Endothelial cell of umbilical vein (primary cell): ENCODE measurements around the gene AUTS2. TPM values are rescaled to one million over a fixed set of nuclear protein-coding genes. Genes with fewer than 3 reads are reported as not detected.

ENCODE experiments used
- BruUV-seq: library from RNA; stranded (reverse); fragments of 400-500 nt; replicated peaks from 2 replicates; lab custom pipeline; 2021; lab: Mats Ljungman, UMichigan
- CTCF ChIA-PET: fragments of 300-600, 350-600 bp; sonication (Branson Sonifier 250); formaldehyde crosslinking; loops from one replicate; lab custom pipeline; 2021; ENCODE audit warnings: antibody characterized with exemption, inconsistent platforms; lab: Charles Lee
- POLR2A ChIA-PET: fragments of 300-600, 350-600 bp; sonication (Branson Sonifier 250); formaldehyde crosslinking; loops from one replicate; lab custom pipeline; 2021; ENCODE audit warnings: antibody characterized with exemption, inconsistent platforms; lab: Charles Lee
- DNase-seq: peaks from one replicate; pipeline ENCODE4 v3.0.0-alpha.2; 2011; ENCODE audit warnings: low read depth, low spot score
- FAIRE-seq: peaks from 2 replicates; lab custom pipeline; 2011; peaks lifted over from hg19 to GRCh38; lab: Jason Lieb, UNC
- H2AFZ ChIP-seq: 2 replicates; pipeline ENCODE4 v1.6.0; 2012; ENCODE audit warnings: low read depth, low read length, control low read depth, inconsistent platforms
- H3K27ac ChIP-seq: 2 replicates; pipeline ENCODE4 v1.5.1; 2011; ENCODE audit warnings: low read depth, mild to moderate bottlenecking, control low read depth, low read length, moderate library complexity; ENCODE audit not compliant: insufficient read depth
- H3K27me3 ChIP-seq, 2 experiments: 2 replicates each; pipeline versions ENCODE4 v1.6.0 to v1.6.1; 2011; ENCODE audit warnings: low read length in 2 of 2, mixed read lengths in 1 of 2; ENCODE audit not compliant: control insufficient read depth in 2 of 2, insufficient read depth in 2 of 2
- H3K36me3 ChIP-seq, 2 experiments: 2 replicates in 1 of 2; 3 replicates in 1 of 2; pipeline ENCODE4 v1.5.1; 2011; ENCODE audit warnings: low read length in 2 of 2, mild to moderate bottlenecking in 1 of 2, moderate library complexity in 1 of 2; ENCODE audit not compliant: control insufficient read depth in 2 of 2, insufficient read depth in 2 of 2; ENCODE audit errors: extremely low read depth in 1 of 2
- H3K4me1 ChIP-seq: 3 replicates; pipeline ENCODE4 v1.5.1; 2011; ENCODE audit warnings: mild to moderate bottlenecking, low read length; ENCODE audit not compliant: control insufficient read depth, insufficient read depth; ENCODE audit errors: extremely low read depth
- H3K4me2 ChIP-seq: 2 replicates; pipeline ENCODE4 v1.6.1; 2011; ENCODE audit warnings: low read length, control low read depth, mixed read lengths; ENCODE audit not compliant: insufficient read depth
- H3K4me3 ChIP-seq, 3 experiments: fragments of 200-600 bp in 1 of 3; sonication (generic), shearing (Covaris generic) in 1 of 3; replicated peaks in 1 of 3; 2 replicates each; pipeline ENCODE4 v1.5.1; 2011 to 2016; ENCODE audit warnings: control low read depth in 3 of 3, low read length in 3 of 3, mild to moderate bottlenecking in 2 of 3, inconsistent platforms in 1 of 3, low read depth in 1 of 3, moderate library complexity in 1 of 3; ENCODE audit not compliant: insufficient read depth in 1 of 3
- H3K79me2 ChIP-seq: 2 replicates; pipeline ENCODE4 v1.6.0; 2012; ENCODE audit warnings: low read length, inconsistent platforms; ENCODE audit not compliant: control insufficient read depth, insufficient read depth
- H3K9ac ChIP-seq: replicated peaks from 2 replicates; pipeline ENCODE3; 2011; ENCODE audit warnings: low read length, control low read depth; ENCODE audit not compliant: insufficient read depth; ENCODE audit errors: extremely low read depth
- H3K9me1 ChIP-seq: replicated peaks from 3 replicates; pipeline ENCODE4 v1.6.0; 2011; ENCODE audit warnings: mild to moderate bottlenecking, low read length; ENCODE audit not compliant: control insufficient read depth, insufficient read depth; ENCODE audit errors: extremely low read depth
- H3K9me3 ChIP-seq: replicated peaks from 2 replicates; pipeline ENCODE4 v1.5.1; 2012; ENCODE audit warnings: low read length, inconsistent platforms; ENCODE audit not compliant: control insufficient read depth, insufficient read depth
- H4K20me1 ChIP-seq: replicated peaks from 2 replicates; pipeline ENCODE3; 2011; ENCODE audit warnings: mild to moderate bottlenecking, low read length; ENCODE audit not compliant: control insufficient read depth, insufficient read depth; ENCODE audit errors: extremely low read depth
- EZH2 ChIP-seq: IDR thresholded peaks from 2 replicates; pipeline ENCODE4 v1.6.1; 2012; ENCODE audit warnings: borderline replicate concordance, low read depth, mild to moderate bottlenecking, moderate library complexity, low read length, inconsistent platforms; ENCODE audit not compliant: severe bottlenecking
- FOS ChIP-seq: IDR thresholded peaks from 2 replicates; pipeline ENCODE4 v1.6.1; 2011; ENCODE audit warnings: mild to moderate bottlenecking, low read length, moderate library complexity, borderline replicate concordance; ENCODE audit not compliant: insufficient read depth
- GATA2 ChIP-seq: IDR thresholded peaks from 2 replicates; pipeline ENCODE4 v1.7.0; 2011; ENCODE audit warnings: low read depth, mild to moderate bottlenecking, moderate library complexity, mixed read lengths, low read length; ENCODE audit not compliant: insufficient read length, insufficient read depth
- JUN ChIP-seq: IDR thresholded peaks from 2 replicates; pipeline ENCODE4 v1.6.1; 2011; ENCODE audit warnings: borderline replicate concordance, low read depth; ENCODE audit not compliant: insufficient read length, insufficient read depth
- MYC ChIP-seq: IDR thresholded peaks from one replicate; pipeline ENCODE4 v1.6.1; 2011; ENCODE audit warnings: mild to moderate bottlenecking, low read depth, low read length
- POLR2A ChIP-seq: IDR thresholded peaks from 2 replicates; pipeline ENCODE4 v1.6.1; 2012; ENCODE audit warnings: low read depth, mild to moderate bottlenecking, control low read depth, low read length
- POLR2AphosphoS5 ChIP-seq: IDR thresholded peaks from 2 replicates; pipeline ENCODE4 v1.6.1; 2012; ENCODE audit warnings: low read depth, mild to moderate bottlenecking, control low read depth, low read length, moderate library complexity; ENCODE audit not compliant: insufficient read depth
- dilution Hi-C: fragments of 300-500 bp; cut with MboI; formaldehyde crosslinking; loops from one replicate; pipeline ENCODE4 v1.15.0; 2019; ENCODE audit warnings: low sequenced_read_pairs; ENCODE audit not compliant: extremely low pct_ligation_motif_present
- intact Hi-C: fragments of 100-400 bp; cut with micrococcal nuclease; formaldehyde crosslinking; loops from one replicate; pipeline ENCODE4 v1.10.0; 2022
- polyA plus RNA-seq, 4 experiments: library from polyadenylated mRNA; depleted of rRNA in 3 of 4; stranded (reverse) in 3 of 4; unstranded in 1 of 4; fragments of >200 nt; gene quantifications; 2 replicates each; pipeline versions ENCODE4 v1.2.1 to v1.2.3, GENCODE V29; 2011 to 2012; ENCODE audit warnings: missing spikeins in 1 of 4
- total RNA-seq: library from RNA; stranded (reverse); gene quantifications from 2 replicates; pipeline ENCODE4 v1.2.3, GENCODE V29; 2021
- TF ChIP-seq, protein P1 (sequence below), 2 donors: IDR thresholded peaks; 1 replicate in 1 of 2; 2 replicates in 1 of 2; pipeline ENCODE4 v1.5.1; 2011; ENCODE audit warnings: low read length in 2 of 2, mild to moderate bottlenecking in 2 of 2, moderate library complexity in 2 of 2, control low read depth in 1 of 2, inconsistent platforms in 1 of 2, low read depth in 1 of 2; ENCODE audit not compliant: insufficient read depth in 1 of 2; ENCODE audit errors: extremely low read depth in 1 of 2
- TF ChIP-seq, protein P2 (sequence below): IDR thresholded peaks from 2 replicates; pipeline ENCODE4 v1.6.1; 2011; ENCODE audit not compliant: insufficient read depth, insufficient read length

AUTS2 gene
- total and polyA plus RNA-seq, 2 donors (not counting 3 experiments of a cell fraction or from before 2014, with no cell fraction given): 0.59 to 8.0 TPM

DNA sequence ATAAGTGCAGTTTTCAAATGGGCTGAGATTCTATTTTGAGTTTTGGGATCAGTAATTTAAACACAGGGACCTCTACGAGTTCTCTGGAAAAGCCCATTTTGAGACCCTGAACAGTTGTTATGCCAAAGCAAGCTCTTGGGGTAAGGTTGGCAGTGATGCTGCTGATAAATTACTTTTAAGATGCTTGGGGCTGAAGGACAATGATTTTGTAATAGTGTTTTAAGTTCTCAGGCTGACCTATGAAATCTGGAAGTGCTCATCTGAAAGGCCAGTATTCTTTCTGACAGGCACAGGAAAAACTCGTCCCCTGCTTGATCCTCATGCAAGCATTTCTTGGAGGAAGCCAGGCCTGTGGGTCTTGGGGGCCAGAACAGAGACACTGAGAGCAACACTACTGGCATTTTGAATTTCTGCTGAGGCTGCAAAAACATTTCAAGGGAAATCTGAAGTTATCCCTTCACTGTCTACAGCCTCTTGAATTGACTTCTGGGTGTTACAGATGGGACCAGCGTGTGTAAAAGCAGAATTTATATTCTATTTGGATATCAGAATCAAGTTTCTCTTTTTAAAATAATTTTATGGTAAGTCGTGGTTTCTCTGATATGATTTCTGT, 79.7 kb downstream of the AUTS2 start:
- FAIRE-seq (no peak), DNase-seq (no peak)
- CTCF ChIA-PET: no interaction called here
- TF ChIP-seq POLR2AphosphoS5: no peak
- TF ChIP-seq EZH2: no peak
- TF ChIP-seq POLR2A: no peak
- TF ChIP-seq MYC: no peak
- no peak for TF ChIP-seq FOS
- no peak for TF ChIP-seq JUN
- TF ChIP-seq, protein P1, sequence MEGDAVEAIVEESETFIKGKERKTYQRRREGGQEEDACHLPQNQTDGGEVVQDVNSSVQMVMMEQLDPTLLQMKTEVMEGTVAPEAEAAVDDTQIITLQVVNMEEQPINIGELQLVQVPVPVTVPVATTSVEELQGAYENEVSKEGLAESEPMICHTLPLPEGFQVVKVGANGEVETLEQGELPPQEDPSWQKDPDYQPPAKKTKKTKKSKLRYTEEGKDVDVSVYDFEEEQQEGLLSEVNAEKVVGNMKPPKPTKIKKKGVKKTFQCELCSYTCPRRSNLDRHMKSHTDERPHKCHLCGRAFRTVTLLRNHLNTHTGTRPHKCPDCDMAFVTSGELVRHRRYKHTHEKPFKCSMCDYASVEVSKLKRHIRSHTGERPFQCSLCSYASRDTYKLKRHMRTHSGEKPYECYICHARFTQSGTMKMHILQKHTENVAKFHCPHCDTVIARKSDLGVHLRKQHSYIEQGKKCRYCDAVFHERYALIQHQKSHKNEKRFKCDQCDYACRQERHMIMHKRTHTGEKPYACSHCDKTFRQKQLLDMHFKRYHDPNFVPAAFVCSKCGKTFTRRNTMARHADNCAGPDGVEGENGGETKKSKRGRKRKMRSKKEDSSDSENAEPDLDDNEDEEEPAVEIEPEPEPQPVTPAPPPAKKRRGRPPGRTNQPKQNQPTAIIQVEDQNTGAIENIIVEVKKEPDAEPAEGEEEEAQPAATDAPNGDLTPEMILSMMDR (IDR thresholded peaks at IDR 0.05; ENCODE audit: extremely low read depth in 1 of 2, insufficient read depth in 1 of 2, low read depth in 1 of 2, low read length in 2 of 2): no peak
- TF ChIP-seq GATA2: no peak
- TF ChIP-seq, protein P2, sequence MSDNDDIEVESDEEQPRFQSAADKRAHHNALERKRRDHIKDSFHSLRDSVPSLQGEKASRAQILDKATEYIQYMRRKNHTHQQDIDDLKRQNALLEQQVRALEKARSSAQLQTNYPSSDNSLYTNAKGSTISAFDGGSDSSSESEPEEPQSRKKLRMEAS: no peak
- Histone ChIP-seq H3K9me1 (no peaks in the 10 kb centered on the region), H2AFZ (no peak overlapping the region), H3K9ac (no peak overlapping the region), H3K36me3 (no peaks in the 10 kb centered on the region), H3K4me1 (no peaks in the 10 kb centered on the region), H3K4me2 (no peak overlapping the region), H3K27ac (no peak overlapping the region), H3K27me3 (no peaks in the 10 kb centered on the region), H3K79me2 (no peaks in the 10 kb centered on the region), H3K4me3 (no peak overlapping the region), H4K20me1 (no peaks in the 10 kb centered on the region), H3K9me3 (no peaks in the 10 kb centered on the region)
- intact Hi-C loops: no loop called here
- POLR2A ChIA-PET: no interaction called here
- BruUV-seq: no TSS peak
- dilution Hi-C loops: no loop called here
